ENCODE data around the gene RGR. TPM values are rescaled to one million over a fixed set of nuclear protein-coding genes. Genes with fewer than 3 reads are reported as not detected.

Gene RGR
- total RNA-seq, 2 donors from 2014 or later: not detected

GRCh38 chr10:84204610-84205009 is 40.2 kb upstream of the RGR start:
- Histone ChIP-seq H3K27ac (no peak overlapping the region), H3K9me3 (no peaks in the 10 kb centered on the region), H3K27me3 (no peaks in the 10 kb centered on the region), H3K36me3 (replicated peaks in 1 of 2; ENCODE audit: insufficient read depth in 1 of 2, low read depth in 2 of 2) (no peaks in the 10 kb centered on the region), H3K4me1 (no peaks in the 10 kb centered on the region), H3K4me3 (no peak overlapping the region)
- DNase-seq: no peak
- no peak for ATAC-seq
- TF ChIP-seq CTCF (IDR thresholded peaks at IDR 0.05) (no peak), POLR2A (IDR thresholded peaks at IDR 0.05) (no peak)
- 77 to 86% methylated on average over 4 of the region's 4 CpGs for WGBS, 2 donors
- intact Hi-C loops (cut with DNase I): no loop called here

GRCh38 chr10:84205049-84205852 is 39.6 kb upstream of the RGR start:
- Histone ChIP-seq H3K4me1 (no peaks in the 10 kb centered on the region), H3K9me3 (no peaks in the 10 kb centered on the region), H3K36me3 (replicated peaks in 1 of 2; ENCODE audit: insufficient read depth in 1 of 2, low read depth in 2 of 2) (no peaks in the 10 kb centered on the region), H3K27me3 (no peaks in the 10 kb centered on the region), H3K4me3 (no peak overlapping the region), H3K27ac (no peak overlapping the region)
- no peak for ATAC-seq
- TF ChIP-seq CTCF (IDR thresholded peaks at IDR 0.05) (peak; percentile 15 to 46 (median 38)), POLR2A (IDR thresholded peaks at IDR 0.05) (no peak)
- peak in 2 of 4 donors; percentile 25 to 48 for DNase-seq
- 29 to 30% methylated on average over 8 of the region's 8 CpGs for WGBS, 2 donors
- intact Hi-C loops (cut with DNase I): no loop called here

GRCh38 chr10:84205853-84206525 is 38.9 kb upstream of the RGR start:
- intact Hi-C loops (cut with DNase I): no loop called here
- H3K4me3 ChIP-seq: no peak overlapping the region
- H3K4me1 ChIP-seq: no peaks in the 10 kb centered on the region
- no peaks in the 10 kb centered on the region for H3K36me3 ChIP-seq (replicated peaks in 1 of 2; ENCODE audit: insufficient read depth in 1 of 2, low read depth in 2 of 2)
- no peaks in the 10 kb centered on the region for H3K27me3 ChIP-seq
- DNase-seq (no peak), ATAC-seq (no peak)
- WGBS, 2 donors: 41 to 59% methylated on average over 5 to 6 of the region's 6 CpGs
- H3K27ac ChIP-seq: no peak overlapping the region
- TF ChIP-seq CTCF (IDR thresholded peaks at IDR 0.05) (no peak), POLR2A (IDR thresholded peaks at IDR 0.05) (no peak)
- no peaks in the 10 kb centered on the region for H3K9me3 ChIP-seq

GRCh38 chr10:84208023-84208422 is 36.8 kb upstream of the RGR start:
- no peaks in the 10 kb centered on the region for H3K9me3 ChIP-seq
- TF ChIP-seq CTCF (IDR thresholded peaks at IDR 0.05) (no peak), POLR2A (IDR thresholded peaks at IDR 0.05) (no peak)
- intact Hi-C loops (cut with DNase I): no loop called here
- no peak overlapping the region for H3K4me3 ChIP-seq
- no peaks in the 10 kb centered on the region for H3K36me3 ChIP-seq (replicated peaks in 1 of 2; ENCODE audit: insufficient read depth in 1 of 2, low read depth in 2 of 2)
- 56 to 74% methylated on average over 10 of the region's 10 CpGs for WGBS, 2 donors
- no peaks in the 10 kb centered on the region for H3K4me1 ChIP-seq
- ATAC-seq (no peak), DNase-seq (no peak)
- H3K27me3 ChIP-seq: no peaks in the 10 kb centered on the region
- H3K27ac ChIP-seq: no peak overlapping the region

Data from body of pancreas (tissue), 4 donors.